Posterior vena cava (tissue), 2 donors: ENCODE results near the gene RSPO1. TPM values are rescaled to one million over a fixed set of nuclear protein-coding genes. Genes with fewer than 3 reads are reported as not detected.

ENCODE experiments used
- DNase-seq: peaks from one replicate; pipeline ENCODE4 v3.0.0-alpha.2; 2020; ENCODE audit warnings: low spot score
- intact Hi-C, 2 donors: fragments of 100-400 bp; cut with DNase I; formaldehyde crosslinking; loops; one replicate each; pipeline versions ENCODE4 v1.14.1 to v1.14.2; 2022 to 2023
- total RNA-seq, 2 donors: library from RNA; stranded (reverse); fragmentation: NEBNext Ultra II Directional; extraction: Animal tissue kit (Norgen Biotek cat#: 25700); gene quantifications; one replicate each; pipeline ENCODE4 v1.2.1, GENCODE V29; 2021
- donor health status: DM: yes; HTN: yes; CAD: no.
- donor health status: DM: yes; HTN: yes; CAD: no.

Gene RSPO1
- total RNA-seq, 2 donors from 2014 or later: 0.60 to 1.2 TPM

DNA sequence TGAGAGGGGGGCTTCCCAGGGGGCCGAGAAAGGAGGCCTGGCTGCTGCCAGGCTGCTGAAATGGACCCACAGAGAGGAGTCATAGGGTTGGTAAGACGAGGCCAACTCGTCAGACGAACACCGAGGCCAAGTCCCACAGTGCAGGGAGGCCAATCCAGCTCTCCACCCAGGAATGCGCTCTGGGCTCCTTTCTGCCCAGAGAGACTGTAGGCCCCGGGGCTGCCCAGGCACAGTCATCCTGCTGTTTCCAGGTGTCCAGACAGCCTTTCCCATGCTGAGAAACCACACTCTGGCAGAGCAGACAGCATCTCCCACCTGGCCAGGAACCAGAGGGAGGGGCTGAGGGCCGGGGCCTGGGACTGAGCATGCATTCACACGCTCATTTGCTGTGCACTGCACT, 26.7 kb upstream of the RSPO1 start:
- intact Hi-C loops: loop anchor here in 1 of 2 donors (10.0 kb wide), 1 partner anchor 1083 kb away; no protein-coding TSS in a partner anchor
- peak; percentile 64 for DNase-seq

- intact Hi-C loops: loop anchor here in 1 of 2 donors (10.0 kb wide), 1 partner anchor 1084 kb away; no protein-coding TSS in a partner anchor
- peak; percentile 54 for DNase-seq
Observed at GRCh38 chr1:37660664-37661063, 26.0 kb upstream of the RSPO1 start.

- DNase-seq: no peak
- intact Hi-C loops: no loop called here
Observed at GRCh38 chr1:37658486-37658885, 23.8 kb upstream of the RSPO1 start.

- DNase-seq: peak; percentile 53
- intact Hi-C loops: no loop called here
Observed at GRCh38 chr1:37657620-37658412, 23.1 kb upstream of the RSPO1 start.

DNA sequence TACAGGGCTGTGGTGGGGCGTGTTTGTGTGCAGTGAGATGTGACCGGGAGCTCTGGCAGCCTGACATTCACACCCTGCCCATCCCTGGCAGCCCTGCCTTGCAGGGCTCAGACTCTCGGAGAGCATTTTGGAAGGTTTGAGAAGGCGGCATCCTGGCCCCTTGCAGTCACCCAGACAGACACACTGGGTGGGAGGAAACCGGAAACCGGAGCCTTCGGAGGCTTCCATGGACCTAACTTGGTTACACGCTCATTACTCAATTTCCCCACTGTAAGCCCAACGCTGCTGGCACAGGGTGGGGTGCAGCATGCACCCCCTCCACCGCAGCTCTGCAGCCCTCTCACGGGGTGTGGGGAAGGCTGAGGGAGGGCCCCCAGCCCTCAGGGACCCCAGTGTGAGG, 22.2 kb upstream of the RSPO1 start:
- intact Hi-C loops: no loop called here

DNA sequence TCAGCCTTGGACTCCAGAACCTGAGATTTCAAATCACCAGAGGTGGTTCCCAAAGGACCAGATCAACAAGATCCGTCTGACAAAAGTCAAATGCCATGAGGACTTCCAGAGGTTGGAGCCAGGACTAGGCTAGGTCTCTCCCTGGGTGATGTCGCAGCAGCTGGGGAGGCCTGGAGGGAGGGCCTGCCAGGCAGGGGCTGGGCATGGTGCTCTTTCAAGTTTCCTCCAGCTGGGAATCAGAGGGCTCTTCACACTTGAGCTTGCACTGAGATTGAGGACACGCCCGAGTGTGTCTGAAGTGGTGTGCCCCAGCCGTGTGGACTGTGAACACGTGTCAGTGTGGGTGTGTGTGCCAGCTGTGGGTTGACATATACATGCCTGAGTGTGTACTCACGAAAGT, 21.3 kb upstream of the RSPO1 start:
- intact Hi-C loops: no loop called here
- no peak for DNase-seq

More for the DNA sequence above, 22.2 kb upstream of the RSPO1 start:
- DNase-seq: peak; percentile 48

DNA sequence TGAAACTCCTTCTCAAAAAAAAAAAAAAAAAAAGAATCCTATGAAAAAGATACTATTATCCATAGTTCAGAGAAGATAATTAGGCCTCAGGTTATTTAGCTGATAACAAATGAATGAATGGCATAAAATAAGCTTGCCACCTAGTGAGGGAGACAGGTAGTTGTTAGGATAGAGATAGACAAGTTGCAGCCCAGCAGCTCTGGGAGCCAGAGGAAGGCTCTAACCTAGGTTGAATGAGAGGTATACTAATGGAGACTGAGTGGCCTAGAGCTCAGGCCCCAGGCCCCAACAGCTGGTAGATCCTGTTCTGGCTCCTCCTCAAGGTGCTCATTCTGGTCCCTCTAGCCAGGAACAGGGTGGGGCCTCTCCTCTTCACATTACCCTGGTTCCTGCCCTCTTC, 20.6 kb upstream of the RSPO1 start:
- peak; percentile 17 for DNase-seq
- intact Hi-C loops: no loop called here

GRCh38 chr1:37653906-37654305, 19.2 kb upstream of the RSPO1 start:
- intact Hi-C loops: no loop called here

GRCh38 chr1:37652976-37653375, 18.3 kb upstream of the RSPO1 start:
- intact Hi-C loops: no loop called here

More at GRCh38 chr1:37653906-37654305, 19.2 kb upstream of the RSPO1 start:
- DNase-seq: no peak

GRCh38 chr1:37651803-37652202, 17.1 kb upstream of the RSPO1 start:
- DNase-seq: no peak
- intact Hi-C loops: no loop called here

More at GRCh38 chr1:37652976-37653375, 18.3 kb upstream of the RSPO1 start:
- DNase-seq: no peak

GRCh38 chr1:37650721-37651120, 16.0 kb upstream of the RSPO1 start:
- DNase-seq: no peak
- intact Hi-C loops: no loop called here

DNA sequence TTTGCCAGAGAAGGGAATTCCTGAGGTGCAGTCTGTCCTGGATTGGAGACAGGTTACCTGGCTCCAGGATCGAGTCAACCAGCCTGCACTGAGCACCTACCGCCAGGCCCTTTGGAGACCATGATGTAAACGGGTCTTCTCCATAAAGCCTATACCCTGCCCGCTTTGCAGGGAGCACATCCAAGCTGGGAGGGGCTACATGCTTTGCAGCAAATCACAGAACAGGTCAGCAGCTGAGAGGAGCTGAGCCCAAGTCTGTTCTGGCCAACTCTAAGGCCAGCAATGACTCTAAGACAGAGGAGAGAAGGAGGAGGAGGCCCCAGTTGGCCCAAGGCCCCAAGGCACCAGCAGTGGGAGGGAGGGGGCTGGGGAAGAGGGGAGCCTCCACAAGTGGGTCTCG, 15.5 kb upstream of the RSPO1 start:
- DNase-seq: no peak
- intact Hi-C loops: no loop called here

GRCh38 chr1:37647281-37647680, 12.6 kb upstream of the RSPO1 start:
- intact Hi-C loops: no loop called here
- no peak for DNase-seq

DNA sequence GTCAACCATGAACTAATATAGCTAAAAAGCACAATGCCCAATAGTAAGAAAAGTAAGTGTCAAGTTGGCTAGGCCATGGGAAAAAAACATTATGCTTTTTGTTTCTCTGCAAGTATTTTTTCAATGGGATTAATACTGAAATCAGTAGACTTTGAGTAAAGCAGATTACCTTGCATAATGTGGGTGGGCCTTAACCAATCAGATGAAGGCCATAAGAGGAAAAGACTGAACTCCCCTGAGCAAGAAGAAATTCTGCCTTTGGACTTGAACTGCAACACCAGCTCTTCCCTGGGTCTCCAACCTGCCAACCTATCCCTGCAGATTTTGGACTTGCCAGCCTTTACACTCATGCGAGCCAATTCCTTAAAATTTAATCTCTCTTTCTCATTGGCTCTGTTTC, 6.4 kb upstream of the RSPO1 start:
- intact Hi-C loops: no loop called here
- DNase-seq: no peak

DNA sequence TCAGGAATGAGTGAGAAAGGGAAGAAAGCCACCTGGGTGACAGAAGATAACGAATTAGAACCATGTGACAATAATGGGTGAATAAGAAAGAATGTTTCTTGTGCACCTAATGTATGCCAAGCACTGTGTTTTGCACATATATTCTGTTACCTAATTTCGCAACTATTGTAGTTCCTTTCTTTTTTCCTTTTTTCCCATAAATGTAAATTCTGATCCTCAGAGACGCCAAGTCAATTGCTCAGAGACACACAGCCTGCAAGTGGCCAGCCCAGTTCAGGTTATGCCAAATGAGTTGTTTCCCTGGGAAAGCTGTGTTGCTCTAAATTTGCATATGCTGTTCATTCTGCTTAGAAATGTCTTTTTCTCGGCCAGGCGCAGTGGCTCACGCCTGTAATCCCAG, 1.7 kb upstream of the RSPO1 start:
- intact Hi-C loops: no loop called here
- DNase-seq: no peak

DNA sequence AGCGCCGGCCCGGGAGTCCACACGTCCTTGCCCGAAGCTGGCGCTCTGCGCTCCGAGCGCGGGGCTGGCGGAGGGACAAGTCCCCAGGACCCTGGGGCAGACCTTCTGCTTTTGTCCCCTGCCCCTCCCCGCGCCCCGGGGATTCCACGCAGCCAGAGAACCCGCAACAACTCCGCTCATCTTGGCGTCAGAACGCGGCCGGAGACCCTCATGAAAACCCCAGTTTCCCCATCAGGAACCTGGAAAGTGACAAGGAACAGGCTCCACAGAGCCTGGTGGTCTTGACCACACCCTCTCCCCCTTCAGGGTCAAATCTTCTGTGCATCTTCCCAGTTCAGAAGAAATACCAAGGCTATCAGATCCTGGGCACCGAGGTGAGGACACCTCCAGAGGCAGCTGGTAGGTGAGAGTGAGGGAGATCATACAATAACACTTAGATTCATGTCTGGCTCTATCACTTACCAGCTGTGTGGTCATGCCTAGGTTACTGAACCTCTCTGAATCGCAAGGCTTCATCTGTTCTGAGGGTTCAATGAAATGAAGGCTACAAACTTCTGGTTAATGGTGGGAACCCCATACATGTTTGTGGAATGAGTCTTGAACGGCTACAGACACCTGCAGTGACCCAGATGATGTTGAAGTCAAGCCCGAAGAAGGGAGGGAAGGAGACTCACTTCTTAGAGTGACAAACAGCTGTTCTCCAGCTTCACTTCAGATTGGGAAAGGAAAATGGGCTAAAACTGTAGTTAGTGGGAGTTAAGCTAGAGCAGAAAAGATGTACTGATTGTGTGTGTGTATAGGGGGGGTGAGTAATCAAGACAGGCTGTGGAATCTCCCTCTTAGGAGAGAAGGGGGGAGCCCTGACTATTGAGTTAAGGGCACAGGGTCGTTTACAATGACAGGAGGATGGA, 555 bp upstream of the RSPO1 start:
- DNase-seq: no peak
- intact Hi-C loops: no loop called here

DNA sequence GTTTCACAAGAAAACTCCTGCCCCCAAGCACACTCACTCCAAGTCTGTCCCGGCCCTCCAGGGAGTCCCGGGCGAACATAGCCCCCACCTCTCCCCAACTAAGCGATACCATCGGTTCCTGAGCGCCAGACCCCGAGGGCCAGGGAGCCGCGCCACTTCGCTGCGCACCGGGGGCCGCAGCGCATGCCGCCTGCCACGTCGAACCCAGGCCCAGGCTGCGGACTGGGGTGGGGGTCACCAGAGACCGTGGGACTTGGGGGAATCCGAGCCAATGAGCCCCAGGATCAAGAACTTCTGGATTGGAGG, 801 bp downstream of the RSPO1 start:
- intact Hi-C loops: no loop called here
- DNase-seq: peak; percentile 67

GRCh38 chr1:37633040-37633937, 1.4 kb downstream of the RSPO1 start:
- intact Hi-C loops: no loop called here
- DNase-seq: peak; percentile 70

- intact Hi-C loops: no loop called here
- DNase-seq: peak; percentile 26
Observed at GRCh38 chr1:37631036-37631435, 3.7 kb downstream of the RSPO1 start.
